Stimulated activated CD4-positive, alpha-beta T cell treated with anti-CD3 and anti-CD28 coated beads, Interleukin-4, amount 100 ng/mL, for 24 hours (primary cell): ENCODE measurements around the gene LTBR.

Source experiments
- DNase-seq: peaks from one replicate; pipeline ENCODE4 v3.0.0-alpha.2; 2020

The LTBR gene

GRCh38 chr12:6368906-6369525 lies 14.9 kb upstream of the LTBR start:
- no peak for DNase-seq

GRCh38 chr12:6369916-6370575 lies 13.9 kb upstream of the LTBR start:
- DNase-seq: no peak

- DNase-seq: no peak
Measured at GRCh38 chr12:6370576-6370935, 13.4 kb upstream of the LTBR start.

- DNase-seq: no peak
Measured at GRCh38 chr12:6370994-6371754, 12.8 kb upstream of the LTBR start.

GRCh38 chr12:6372403-6373003 lies 11.5 kb upstream of the LTBR start:
- DNase-seq: no peak

- no peak for DNase-seq
Measured at GRCh38 chr12:6373022-6373787, 10.8 kb upstream of the LTBR start.

GRCh38 chr12:6374028-6374785 lies 9.8 kb upstream of the LTBR start:
- no peak for DNase-seq

- no peak for DNase-seq
Measured at GRCh38 chr12:6374786-6375160, 9.2 kb upstream of the LTBR start.

GRCh38 chr12:6375269-6376078 lies 8.5 kb upstream of the LTBR start, which contains the start of gene SCNN1A:
TSS of gene SCNN1A (minus strand) at chr12:6375563. CDS start at chr12:6374783, 780 bp downstream.
- no peak for DNase-seq

- DNase-seq: no peak
Measured at GRCh38 chr12:6376079-6376869, 7.7 kb upstream of the LTBR start.

- no peak for DNase-seq
Measured at GRCh38 chr12:6376870-6377666, 6.9 kb upstream of the LTBR start.

- no peak for DNase-seq
Measured at GRCh38 chr12:6377667-6377994, 6.3 kb upstream of the LTBR start.

GRCh38 chr12:6378709-6379472 lies 5.1 kb upstream of the LTBR start:
- DNase-seq: no peak

GRCh38 chr12:6380141-6381121 lies 3.5 kb upstream of the LTBR start:
- DNase-seq: no peak

GRCh38 chr12:6382371-6382770 lies 1.6 kb upstream of the LTBR start:
- no peak for DNase-seq

GRCh38 chr12:6382982-6383381 lies 980 bp upstream of the LTBR start:
- DNase-seq: no peak
